Activated T-helper 1 cell treated with anti-CD3 and anti-CD28 coated beads, Interleukin-12 subunit alpha, Interleukin-12 subunit beta, Interleukin-2, Interleukin-4 antibody, amounts not matched to agents 30 ng/mL and 10 ng/mL and 1 ng/mL, durations not matched to agents 14 hours and 24 hours and 36 hours (primary cell): Measurements from ENCODE around the gene FSIP1. TPM values are rescaled to one million over a fixed set of nuclear protein-coding genes. Genes with fewer than 3 reads are reported as not detected.

ENCODE experiments used
- DNase-seq: peaks from one replicate; pipeline ENCODE4 v3.0.0; 2021; ENCODE audit warnings: low spot score
- H3K27ac Mint-ChIP-seq: one replicate; pipeline ENCODE4 v1.8.0; 2021; ENCODE audit warnings: mild to moderate bottlenecking, mixed read lengths
- H3K27me3 Mint-ChIP-seq: one replicate; pipeline ENCODE4 v1.8.0; 2022; ENCODE audit warnings: mild to moderate bottlenecking, moderate library complexity, mixed read lengths; ENCODE audit not compliant: insufficient read depth
- H3K36me3 Mint-ChIP-seq: one replicate; pipeline ENCODE4 v1.8.0; 2021; ENCODE audit warnings: low read depth, mixed read lengths
- H3K4me1 Mint-ChIP-seq: one replicate; pipeline ENCODE4 v1.8.0; 2021; ENCODE audit warnings: low read depth, mixed read lengths
- H3K4me3 Mint-ChIP-seq: one replicate; pipeline ENCODE4 v1.8.0; 2021; ENCODE audit warnings: mild to moderate bottlenecking, moderate library complexity, mixed read lengths
- H3K9me3 Mint-ChIP-seq: one replicate; pipeline ENCODE4 v1.8.0; 2021; ENCODE audit warnings: mixed read lengths
- intact Hi-C: fragments of 100-400 bp; cut with micrococcal nuclease; formaldehyde crosslinking; loops from one replicate; pipeline ENCODE4 v1.15.1; 2024
- total RNA-seq: library from RNA; stranded (reverse); gene quantifications from 2 replicates; pipeline ENCODE4 v1.2.3, GENCODE V29; 2022

Gene FSIP1
- total RNA-seq, 1 donor from 2014 or later, result 0.26 TPM

GRCh38 chr15:39657668-39658067, 125.0 kb downstream of the FSIP1 start:
- intact Hi-C loops, result no loop called here
- H3K27ac Mint-ChIP-seq, result no peak overlapping the region
- H3K4me1 Mint-ChIP-seq, result no peaks in the 10 kb centered on the region
- no peak overlapping the region for H3K4me3 Mint-ChIP-seq
- H3K9me3 Mint-ChIP-seq, result no peaks in the 10 kb centered on the region
- no peaks in the 10 kb centered on the region for H3K36me3 Mint-ChIP-seq
- no peak for DNase-seq
- peaks cover 22% of the 10 kb centered on the region for H3K27me3 Mint-ChIP-seq

- no peaks in the 10 kb centered on the region for H3K4me1 Mint-ChIP-seq
- intact Hi-C loops, result no loop called here
- H3K36me3 Mint-ChIP-seq, result no peaks in the 10 kb centered on the region
- DNase-seq, result no peak
- no peak overlapping the region for H3K4me3 Mint-ChIP-seq
- peaks cover 21% of the 10 kb centered on the region for H3K27me3 Mint-ChIP-seq
- no peak overlapping the region for H3K27ac Mint-ChIP-seq
- no peaks in the 10 kb centered on the region for H3K9me3 Mint-ChIP-seq
Observed at GRCh38 chr15:39657181-39657580, 125.5 kb downstream of the FSIP1 start.

GRCh38 chr15:39654304-39654703, 128.3 kb downstream of the FSIP1 start:
- Mint-ChIP-seq H3K4me3 (no peak overlapping the region), H3K27me3 (peaks cover 33% of the 10 kb centered on the region), H3K27ac (no peak overlapping the region), H3K4me1 (no peaks in the 10 kb centered on the region), H3K9me3 (no peaks in the 10 kb centered on the region), H3K36me3 (peaks cover 1% of the 10 kb centered on the region)
- intact Hi-C loops, result no loop called here
- no peak for DNase-seq

- DNase-seq, result no peak
- H3K4me1 Mint-ChIP-seq, result no peaks in the 10 kb centered on the region
- peaks cover 1% of the 10 kb centered on the region for H3K36me3 Mint-ChIP-seq
- peaks cover 23% of the 10 kb centered on the region for H3K27me3 Mint-ChIP-seq
- H3K9me3 Mint-ChIP-seq, result no peaks in the 10 kb centered on the region
- no peak overlapping the region for H3K4me3 Mint-ChIP-seq
- no peak overlapping the region for H3K27ac Mint-ChIP-seq
- intact Hi-C loops, result no loop called here
Observed at GRCh38 chr15:39651881-39652280, 130.8 kb downstream of the FSIP1 start.

GRCh38 chr15:39651295-39651694, 131.3 kb downstream of the FSIP1 start:
- peaks cover 1% of the 10 kb centered on the region for H3K36me3 Mint-ChIP-seq
- intact Hi-C loops, result no loop called here
- DNase-seq, result no peak
- H3K9me3 Mint-ChIP-seq, result no peaks in the 10 kb centered on the region
- H3K27ac Mint-ChIP-seq, result no peak overlapping the region
- no peak overlapping the region for H3K4me3 Mint-ChIP-seq
- no peaks in the 10 kb centered on the region for H3K4me1 Mint-ChIP-seq
- H3K27me3 Mint-ChIP-seq, result peaks cover 23% of the 10 kb centered on the region

- intact Hi-C loops, result no loop called here
- H3K9me3 Mint-ChIP-seq, result no peaks in the 10 kb centered on the region
- no peak for DNase-seq
- H3K36me3 Mint-ChIP-seq, result peaks cover 1% of the 10 kb centered on the region
- no peaks in the 10 kb centered on the region for H3K4me1 Mint-ChIP-seq
- H3K27me3 Mint-ChIP-seq, result peaks cover 23% of the 10 kb centered on the region
- no peak overlapping the region for H3K27ac Mint-ChIP-seq
- no peak overlapping the region for H3K4me3 Mint-ChIP-seq
Observed at GRCh38 chr15:39649757-39650156, 132.9 kb downstream of the FSIP1 start.

GRCh38 chr15:39646425-39646824, 136.2 kb downstream of the FSIP1 start:
- Mint-ChIP-seq H3K27me3 (peaks cover 12% of the 10 kb centered on the region), H3K4me3 (no peak overlapping the region), H3K9me3 (no peaks in the 10 kb centered on the region), H3K36me3 (no peaks in the 10 kb centered on the region), H3K27ac (no peak overlapping the region), H3K4me1 (peaks cover 26% of the 10 kb centered on the region)
- no peak for DNase-seq
- intact Hi-C loops, result no loop called here

GRCh38 chr15:39645976-39646257, 136.7 kb downstream of the FSIP1 start:
- Mint-ChIP-seq H3K27me3 (peaks cover 12% of the 10 kb centered on the region), H3K9me3 (no peaks in the 10 kb centered on the region), H3K4me1 (peaks cover 28% of the 10 kb centered on the region), H3K27ac (no peak overlapping the region), H3K36me3 (no peaks in the 10 kb centered on the region), H3K4me3 (no peak overlapping the region)
- intact Hi-C loops, result no loop called here
- no peak for DNase-seq

GRCh38 chr15:39645138-39645975, 137.3 kb downstream of the FSIP1 start:
- DNase-seq, result no peak
- peaks cover 12% of the 10 kb centered on the region for H3K27me3 Mint-ChIP-seq
- H3K27ac Mint-ChIP-seq, result no peak overlapping the region
- H3K36me3 Mint-ChIP-seq, result no peaks in the 10 kb centered on the region
- no peak overlapping the region for H3K4me3 Mint-ChIP-seq
- no peaks in the 10 kb centered on the region for H3K9me3 Mint-ChIP-seq
- peaks cover 28% of the 10 kb centered on the region for H3K4me1 Mint-ChIP-seq
- intact Hi-C loops, result no loop called here

- no peak overlapping the region for H3K27ac Mint-ChIP-seq
- H3K36me3 Mint-ChIP-seq, result no peaks in the 10 kb centered on the region
- peaks cover 4% of the 10 kb centered on the region for H3K27me3 Mint-ChIP-seq
- no peaks in the 10 kb centered on the region for H3K9me3 Mint-ChIP-seq
- intact Hi-C loops, result no loop called here
- no peak for DNase-seq
- no peak overlapping the region for H3K4me3 Mint-ChIP-seq
- H3K4me1 Mint-ChIP-seq, result peaks cover 28% of the 10 kb centered on the region
Observed at GRCh38 chr15:39644136-39644535, 138.5 kb downstream of the FSIP1 start.

GRCh38 chr15:39643727-39644126, 138.9 kb downstream of the FSIP1 start:
- DNase-seq, result no peak
- intact Hi-C loops, result loop anchor here (2.0 kb wide), 1 partner anchor 21 kb away; no protein-coding TSS in a partner anchor
- H3K27ac Mint-ChIP-seq, result no peak overlapping the region
- no peaks in the 10 kb centered on the region for H3K36me3 Mint-ChIP-seq
- peaks cover 28% of the 10 kb centered on the region for H3K4me1 Mint-ChIP-seq
- H3K9me3 Mint-ChIP-seq, result no peaks in the 10 kb centered on the region
- peaks cover 4% of the 10 kb centered on the region for H3K27me3 Mint-ChIP-seq
- no peak overlapping the region for H3K4me3 Mint-ChIP-seq

- Mint-ChIP-seq H3K27me3 (peaks cover 10% of the 10 kb centered on the region), H3K4me3 (no peak overlapping the region), H3K36me3 (no peaks in the 10 kb centered on the region), H3K9me3 (no peaks in the 10 kb centered on the region), H3K4me1 (peaks cover 33% of the 10 kb centered on the region), H3K27ac (no peak overlapping the region)
- intact Hi-C loops, result loop anchor here (2.0 kb wide), 1 partner anchor 19 kb away; no protein-coding TSS in a partner anchor
- no peak for DNase-seq
Observed at GRCh38 chr15:39642011-39642640, 140.5 kb downstream of the FSIP1 start.

GRCh38 chr15:39641191-39641889, 141.3 kb downstream of the FSIP1 start:
- Mint-ChIP-seq H3K36me3 (no peaks in the 10 kb centered on the region), H3K27me3 (peaks cover 10% of the 10 kb centered on the region), H3K27ac (no peak overlapping the region), H3K4me3 (no peak overlapping the region), H3K9me3 (no peaks in the 10 kb centered on the region), H3K4me1 (peaks cover 33% of the 10 kb centered on the region)
- no peak for DNase-seq
- intact Hi-C loops, result loop anchor here (1.0 kb wide), 1 partner anchor 10 kb away; no protein-coding TSS in a partner anchor
